ENCODE data around the gene MGAT4C. TPM values are rescaled to one million over a fixed set of nuclear protein-coding genes. Genes with fewer than 3 reads are reported as not detected.

MGAT4C gene
- polyA plus RNA-seq, 1 donor (not counting 4 experiments of a cell fraction or from before 2014, with no cell fraction given) = not detected

- Histone ChIP-seq H3K4me3 (ENCODE audit: control insufficient read depth in 2 of 3, extremely low read depth in 1 of 3, insufficient read depth in 2 of 3, low read depth in 1 of 3, low read length in 3 of 3) (no peak overlapping the region), H3K9me1 (ENCODE audit: control insufficient read depth, extremely low read depth, insufficient read depth, low read length) (no peaks in the 10 kb centered on the region), H2AFZ (ENCODE audit: control insufficient read depth, low read length) (no peak overlapping the region), H4K20me1 (ENCODE audit: control insufficient read depth, extremely low read depth, insufficient read depth, low read length) (no peaks in the 10 kb centered on the region), H3K27me3 (ENCODE audit: control insufficient read depth, extremely low read depth, insufficient read depth, low read length) (no peaks in the 10 kb centered on the region), H3K79me2 (ENCODE audit: control insufficient read depth, insufficient read depth, low read length) (no peaks in the 10 kb centered on the region), H3K27ac (ENCODE audit: control insufficient read depth, insufficient read depth, low read length) (no peak overlapping the region), H3K9ac (ENCODE audit: control insufficient read depth, extremely low read depth, insufficient read depth, low read length) (no peak overlapping the region), H3K9me3 (ENCODE audit: control insufficient read depth, low read depth, low read length) (no peaks in the 10 kb centered on the region), H3K36me3 (ENCODE audit: control insufficient read depth in 2 of 2, extremely low read depth in 1 of 2, insufficient read depth in 2 of 2, low read length in 2 of 2) (no peaks in the 10 kb centered on the region), H3K4me2 (ENCODE audit: control insufficient read depth, extremely low read depth, insufficient read depth, low read depth, low read length) (no peak overlapping the region), H3K4me1 (ENCODE audit: control insufficient read depth, extremely low read depth, insufficient read depth, low read length) (no peaks in the 10 kb centered on the region)
- no peak for DNase-seq (ENCODE audit: low read depth, low spot score)
- TF ChIP-seq EZH2 (IDR thresholded peaks at IDR 0.05; ENCODE audit: low read length) = no peak
- TF ChIP-seq, protein P1, sequence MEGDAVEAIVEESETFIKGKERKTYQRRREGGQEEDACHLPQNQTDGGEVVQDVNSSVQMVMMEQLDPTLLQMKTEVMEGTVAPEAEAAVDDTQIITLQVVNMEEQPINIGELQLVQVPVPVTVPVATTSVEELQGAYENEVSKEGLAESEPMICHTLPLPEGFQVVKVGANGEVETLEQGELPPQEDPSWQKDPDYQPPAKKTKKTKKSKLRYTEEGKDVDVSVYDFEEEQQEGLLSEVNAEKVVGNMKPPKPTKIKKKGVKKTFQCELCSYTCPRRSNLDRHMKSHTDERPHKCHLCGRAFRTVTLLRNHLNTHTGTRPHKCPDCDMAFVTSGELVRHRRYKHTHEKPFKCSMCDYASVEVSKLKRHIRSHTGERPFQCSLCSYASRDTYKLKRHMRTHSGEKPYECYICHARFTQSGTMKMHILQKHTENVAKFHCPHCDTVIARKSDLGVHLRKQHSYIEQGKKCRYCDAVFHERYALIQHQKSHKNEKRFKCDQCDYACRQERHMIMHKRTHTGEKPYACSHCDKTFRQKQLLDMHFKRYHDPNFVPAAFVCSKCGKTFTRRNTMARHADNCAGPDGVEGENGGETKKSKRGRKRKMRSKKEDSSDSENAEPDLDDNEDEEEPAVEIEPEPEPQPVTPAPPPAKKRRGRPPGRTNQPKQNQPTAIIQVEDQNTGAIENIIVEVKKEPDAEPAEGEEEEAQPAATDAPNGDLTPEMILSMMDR (optimal IDR thresholded peaks at IDR 0.05 in 1 of 3, IDR thresholded peaks at IDR 0.05 in 1 of 3, conservative IDR thresholded peaks at IDR 0.05 in 1 of 3; ENCODE audit: extremely low read depth in 1 of 3, insufficient read depth in 2 of 3, low read length in 3 of 3) = no peak
- no peak for FAIRE-seq
- dilution Hi-C loops (cut with MboI; ENCODE audit: extremely low pct_ligation_motif_present, low sequenced_read_pairs) = no loop called here
Observed at GRCh38 chr12:86261578-86261977, 5.4 kb upstream of the MGAT4C start.

DNA sequence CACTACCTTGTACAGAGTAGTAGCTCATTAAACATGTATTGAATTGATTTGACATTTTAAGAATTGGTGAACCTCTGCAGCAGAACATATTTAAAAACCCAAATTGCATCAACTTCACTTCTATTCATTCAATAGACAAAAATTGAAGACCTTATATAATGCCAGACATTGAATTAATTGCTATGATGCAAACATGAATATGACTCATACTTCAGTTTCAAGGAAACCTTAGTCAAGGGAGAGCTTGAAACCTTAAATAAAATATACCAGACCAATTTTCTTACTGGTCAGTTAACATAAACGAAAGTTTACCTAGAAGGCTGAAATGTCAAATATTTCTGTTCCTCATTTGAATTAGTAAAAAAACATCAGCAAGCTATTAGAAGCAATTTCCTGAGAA is 5.0 kb upstream of the MGAT4C start:
- Histone ChIP-seq H3K9me3 (ENCODE audit: control insufficient read depth, low read depth, low read length) (no peaks in the 10 kb centered on the region), H2AFZ (ENCODE audit: control insufficient read depth, low read length) (no peak overlapping the region), H3K27ac (ENCODE audit: control insufficient read depth, insufficient read depth, low read length) (no peak overlapping the region), H3K36me3 (ENCODE audit: control insufficient read depth in 2 of 2, extremely low read depth in 1 of 2, insufficient read depth in 2 of 2, low read length in 2 of 2) (no peaks in the 10 kb centered on the region), H3K9me1 (ENCODE audit: control insufficient read depth, extremely low read depth, insufficient read depth, low read length) (no peaks in the 10 kb centered on the region), H3K4me3 (ENCODE audit: control insufficient read depth in 2 of 3, extremely low read depth in 1 of 3, insufficient read depth in 2 of 3, low read depth in 1 of 3, low read length in 3 of 3) (no peak overlapping the region), H3K27me3 (ENCODE audit: control insufficient read depth, extremely low read depth, insufficient read depth, low read length) (no peaks in the 10 kb centered on the region), H3K79me2 (ENCODE audit: control insufficient read depth, insufficient read depth, low read length) (no peaks in the 10 kb centered on the region), H3K4me2 (ENCODE audit: control insufficient read depth, extremely low read depth, insufficient read depth, low read depth, low read length) (no peak overlapping the region), H3K9ac (ENCODE audit: control insufficient read depth, extremely low read depth, insufficient read depth, low read length) (no peak overlapping the region), H4K20me1 (ENCODE audit: control insufficient read depth, extremely low read depth, insufficient read depth, low read length) (no peaks in the 10 kb centered on the region), H3K4me1 (ENCODE audit: control insufficient read depth, extremely low read depth, insufficient read depth, low read length) (no peaks in the 10 kb centered on the region)
- no peak for TF ChIP-seq EZH2 (IDR thresholded peaks at IDR 0.05; ENCODE audit: low read length)
- TF ChIP-seq, protein P1 (optimal IDR thresholded peaks at IDR 0.05 in 1 of 3, IDR thresholded peaks at IDR 0.05 in 1 of 3, conservative IDR thresholded peaks at IDR 0.05 in 1 of 3; ENCODE audit: extremely low read depth in 1 of 3, insufficient read depth in 2 of 3, low read length in 3 of 3) = no peak
- DNase-seq (ENCODE audit: low read depth, low spot score) (no peak), FAIRE-seq (no peak)
- dilution Hi-C loops (cut with MboI; ENCODE audit: extremely low pct_ligation_motif_present, low sequenced_read_pairs) = no loop called here
